Measurements from ENCODE around the gene SLC38A2. TPM values are rescaled to one million over a fixed set of nuclear protein-coding genes. Genes with fewer than 3 reads are reported as not detected.

The SLC38A2 gene
- total RNA-seq, 1 experiment from 2014 or later, result 341 TPM

DNA sequence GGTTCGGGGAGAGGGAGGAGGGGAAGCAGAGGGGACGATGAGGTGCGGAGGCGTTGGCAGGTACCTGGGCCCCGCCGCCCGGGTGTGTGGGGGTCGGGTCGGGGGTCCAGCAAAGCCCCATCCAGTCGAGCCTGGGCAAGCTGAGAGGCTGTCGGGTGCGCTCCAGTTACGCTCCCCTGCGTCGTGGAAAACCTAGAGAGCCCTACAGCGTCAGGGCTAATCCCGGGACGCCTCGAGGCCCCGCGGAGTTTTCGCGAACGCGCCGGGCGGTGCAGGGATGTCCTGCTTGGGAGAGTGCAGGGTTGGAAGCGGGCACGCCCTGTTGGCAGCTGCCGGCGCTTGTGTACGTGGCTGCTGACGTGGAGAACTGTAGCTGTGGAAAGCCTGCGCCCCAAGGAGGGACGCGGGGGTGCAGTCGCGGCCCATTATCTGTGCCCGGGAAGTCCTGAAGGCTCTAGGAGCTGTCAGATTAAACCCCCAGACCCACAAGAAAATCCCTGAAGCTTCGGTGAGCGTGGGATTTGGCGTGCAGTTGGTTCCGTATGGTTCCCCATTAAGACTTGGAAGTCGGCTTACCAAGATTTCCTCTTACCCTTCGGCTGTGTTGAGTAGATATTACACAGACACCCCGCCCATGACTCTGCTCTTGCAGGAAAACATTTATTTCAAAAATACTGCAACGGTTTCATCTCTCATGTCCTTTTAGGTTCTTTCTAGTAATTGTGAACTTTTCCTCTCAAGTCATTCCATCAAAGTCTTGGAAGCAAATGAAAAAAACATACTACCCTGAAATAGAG, 11.3 kb upstream of the SLC38A2 start:
- in situ Hi-C loops (cut with HindIII; ENCODE audit: low pct_unique_long_range_greater_than_20kb, low sequenced_read_pairs), result no loop called here
- no peaks in the 10 kb centered on the region for H3K27me3 ChIP-seq (ENCODE audit: control insufficient read depth, insufficient read depth, low read length)
- H3K36me3 ChIP-seq (ENCODE audit: control insufficient read depth, insufficient read depth, low read length), result no peaks in the 10 kb centered on the region; the same call in 1 of the 2 replicates
- H3K4me3 ChIP-seq (ENCODE audit: low read depth in 2 of 2, low read length in 2 of 2), result peak overlapping the region; percentile 60 to 72
- TF ChIP-seq TCF7L2 (IDR thresholded peaks at IDR 0.05; ENCODE audit: low read depth, low read length), result no peak
- TF ChIP-seq, protein P1, sequence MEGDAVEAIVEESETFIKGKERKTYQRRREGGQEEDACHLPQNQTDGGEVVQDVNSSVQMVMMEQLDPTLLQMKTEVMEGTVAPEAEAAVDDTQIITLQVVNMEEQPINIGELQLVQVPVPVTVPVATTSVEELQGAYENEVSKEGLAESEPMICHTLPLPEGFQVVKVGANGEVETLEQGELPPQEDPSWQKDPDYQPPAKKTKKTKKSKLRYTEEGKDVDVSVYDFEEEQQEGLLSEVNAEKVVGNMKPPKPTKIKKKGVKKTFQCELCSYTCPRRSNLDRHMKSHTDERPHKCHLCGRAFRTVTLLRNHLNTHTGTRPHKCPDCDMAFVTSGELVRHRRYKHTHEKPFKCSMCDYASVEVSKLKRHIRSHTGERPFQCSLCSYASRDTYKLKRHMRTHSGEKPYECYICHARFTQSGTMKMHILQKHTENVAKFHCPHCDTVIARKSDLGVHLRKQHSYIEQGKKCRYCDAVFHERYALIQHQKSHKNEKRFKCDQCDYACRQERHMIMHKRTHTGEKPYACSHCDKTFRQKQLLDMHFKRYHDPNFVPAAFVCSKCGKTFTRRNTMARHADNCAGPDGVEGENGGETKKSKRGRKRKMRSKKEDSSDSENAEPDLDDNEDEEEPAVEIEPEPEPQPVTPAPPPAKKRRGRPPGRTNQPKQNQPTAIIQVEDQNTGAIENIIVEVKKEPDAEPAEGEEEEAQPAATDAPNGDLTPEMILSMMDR (IDR thresholded peaks at IDR 0.05), result 0 out of 2 replicates have a peak, but pooled peaks have one; percentile 8
- TF ChIP-seq, protein P2, sequence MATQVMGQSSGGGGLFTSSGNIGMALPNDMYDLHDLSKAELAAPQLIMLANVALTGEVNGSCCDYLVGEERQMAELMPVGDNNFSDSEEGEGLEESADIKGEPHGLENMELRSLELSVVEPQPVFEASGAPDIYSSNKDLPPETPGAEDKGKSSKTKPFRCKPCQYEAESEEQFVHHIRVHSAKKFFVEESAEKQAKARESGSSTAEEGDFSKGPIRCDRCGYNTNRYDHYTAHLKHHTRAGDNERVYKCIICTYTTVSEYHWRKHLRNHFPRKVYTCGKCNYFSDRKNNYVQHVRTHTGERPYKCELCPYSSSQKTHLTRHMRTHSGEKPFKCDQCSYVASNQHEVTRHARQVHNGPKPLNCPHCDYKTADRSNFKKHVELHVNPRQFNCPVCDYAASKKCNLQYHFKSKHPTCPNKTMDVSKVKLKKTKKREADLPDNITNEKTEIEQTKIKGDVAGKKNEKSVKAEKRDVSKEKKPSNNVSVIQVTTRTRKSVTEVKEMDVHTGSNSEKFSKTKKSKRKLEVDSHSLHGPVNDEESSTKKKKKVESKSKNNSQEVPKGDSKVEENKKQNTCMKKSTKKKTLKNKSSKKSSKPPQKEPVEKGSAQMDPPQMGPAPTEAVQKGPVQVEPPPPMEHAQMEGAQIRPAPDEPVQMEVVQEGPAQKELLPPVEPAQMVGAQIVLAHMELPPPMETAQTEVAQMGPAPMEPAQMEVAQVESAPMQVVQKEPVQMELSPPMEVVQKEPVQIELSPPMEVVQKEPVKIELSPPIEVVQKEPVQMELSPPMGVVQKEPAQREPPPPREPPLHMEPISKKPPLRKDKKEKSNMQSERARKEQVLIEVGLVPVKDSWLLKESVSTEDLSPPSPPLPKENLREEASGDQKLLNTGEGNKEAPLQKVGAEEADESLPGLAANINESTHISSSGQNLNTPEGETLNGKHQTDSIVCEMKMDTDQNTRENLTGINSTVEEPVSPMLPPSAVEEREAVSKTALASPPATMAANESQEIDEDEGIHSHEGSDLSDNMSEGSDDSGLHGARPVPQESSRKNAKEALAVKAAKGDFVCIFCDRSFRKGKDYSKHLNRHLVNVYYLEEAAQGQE (IDR thresholded peaks at IDR 0.05; ENCODE audit: insufficient read depth in 1 of 2, low read depth in 2 of 2, low read length in 1 of 2), result no peak
- peak; percentile 66 for TF ChIP-seq POLR2AphosphoS5 (IDR thresholded peaks at IDR 0.05; ENCODE audit: low read depth, low read length)
- 0 out of 2 replicates have a peak, but pooled peaks have one; percentile 23 for TF ChIP-seq SIN3A (IDR thresholded peaks at IDR 0.05; ENCODE audit: borderline replicate concordance, insufficient read depth, low read depth, low read length)
- H3K27ac ChIP-seq (ENCODE audit: low read length), result peak overlapping the region; percentile 100
- intact Hi-C loops (cut with micrococcal nuclease; ENCODE audit: unreplicated experiment), result loop anchor here (2.0 kb wide), 1 partner anchor 47 kb away; no protein-coding TSS in a partner anchor
- H3K4me1 ChIP-seq (ENCODE audit: control insufficient read depth, insufficient read depth, low read length), result peaks cover 61% of the 10 kb centered on the region
- H3K9me3 ChIP-seq (ENCODE audit: control insufficient read depth, insufficient read depth, low read depth, low read length), result no peaks in the 10 kb centered on the region
- ATAC-seq, result peak; percentile 85
- ChIA-PET POLR2A (no interaction called here), CTCF (no interaction called here)
- DNase-seq (ENCODE audit: low read depth, low spot score), result no peak
- BruUV-seq (replicated peaks), result TSS peak; percentile 86

GRCh38 chr12:46382964-46383653, 10.5 kb upstream of the SLC38A2 start:
- no TSS peak for BruUV-seq (replicated peaks)
- TF ChIP-seq TCF7L2 (IDR thresholded peaks at IDR 0.05; ENCODE audit: low read depth, low read length), result no peak
- TF ChIP-seq SIN3A (IDR thresholded peaks at IDR 0.05; ENCODE audit: borderline replicate concordance, insufficient read depth, low read depth, low read length), result 0 out of 2 replicates have a peak, but pooled peaks have one; percentile 20
- TF ChIP-seq, protein P1 (IDR thresholded peaks at IDR 0.05), result peak; percentile 41
- TF ChIP-seq POLR2AphosphoS5 (IDR thresholded peaks at IDR 0.05; ENCODE audit: low read depth, low read length), result no peak; the same call in none of the 2 replicates
- TF ChIP-seq, protein P2 (IDR thresholded peaks at IDR 0.05; ENCODE audit: insufficient read depth in 1 of 2, low read depth in 2 of 2, low read length in 1 of 2), result no peak
- intact Hi-C loops (cut with micrococcal nuclease; ENCODE audit: unreplicated experiment), result no loop called here
- in situ Hi-C loops (cut with HindIII; ENCODE audit: low pct_unique_long_range_greater_than_20kb, low sequenced_read_pairs), result no loop called here
- Histone ChIP-seq H3K4me3 (ENCODE audit: low read depth in 2 of 2, low read length in 2 of 2) (peak overlapping the region; percentile 60 to 72), H3K36me3 (ENCODE audit: control insufficient read depth, insufficient read depth, low read length) (no peaks in the 10 kb centered on the region; the same call in 1 of the 2 replicates), H3K27me3 (ENCODE audit: control insufficient read depth, insufficient read depth, low read length) (no peaks in the 10 kb centered on the region), H3K27ac (ENCODE audit: low read length) (peak overlapping the region; percentile 95), H3K4me1 (ENCODE audit: control insufficient read depth, insufficient read depth, low read length) (peaks cover 54% of the 10 kb centered on the region), H3K9me3 (ENCODE audit: control insufficient read depth, insufficient read depth, low read depth, low read length) (no peaks in the 10 kb centered on the region)
- ChIA-PET POLR2A (no interaction called here), CTCF (no interaction called here)
- ATAC-seq, result peak; percentile 88
- DNase-seq (ENCODE audit: low read depth, low spot score), result no peak
